Astrocyte (in vitro differentiated cells and primary cell): ENCODE data around the gene FAM135A.

Source experiments
- CTCF ChIP-seq: IDR thresholded peaks from 2 replicates; pipeline ENCODE4 v1.5.1; 2011; ENCODE audit warnings: low read depth, mild to moderate bottlenecking, inconsistent platforms, low read length, moderate library complexity; ENCODE audit not compliant: insufficient read depth
- EZH2 ChIP-seq: IDR thresholded peaks from 2 replicates; pipeline ENCODE4 v1.6.1; 2012; ENCODE audit warnings: mild to moderate bottlenecking, low read length, inconsistent platforms; ENCODE audit not compliant: insufficient read depth

DNA sequence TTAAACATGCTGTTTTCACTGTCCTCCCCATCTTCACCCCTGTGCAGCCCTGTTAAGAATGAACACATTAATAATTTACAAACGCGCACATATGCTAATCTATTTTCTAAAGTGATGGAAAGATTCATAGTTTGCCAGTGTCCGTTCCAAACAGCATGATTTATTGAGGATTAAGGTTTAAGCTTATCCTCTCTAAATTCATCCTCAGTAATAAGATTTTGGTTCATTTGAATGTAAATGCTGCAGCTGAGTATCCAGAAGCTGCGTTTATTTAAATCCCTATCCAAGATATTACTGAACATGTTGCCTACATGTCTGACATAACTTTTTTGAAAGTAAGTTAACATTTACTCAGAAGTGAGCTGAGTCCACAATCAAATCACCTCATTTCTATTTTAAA is 42.8 kb upstream of the FAM135A start:
- TF ChIP-seq CTCF (no peak), EZH2 (no peak)
